H9 (cell line): ENCODE measurements around the gene ADAMTS2. TPM values are rescaled to one million over a fixed set of nuclear protein-coding genes. Genes with fewer than 3 reads are reported as not detected.

ENCODE experiments used
- DNase-seq: peaks from one replicate; pipeline ENCODE4 v3.0.0-alpha.2; 2017
- H2AFZ ChIP-seq: one replicate; pipeline ENCODE4 v1.6.1; 2013; ENCODE audit warnings: mild to moderate bottlenecking, low read length, control low read depth, moderate library complexity
- H2AK5ac ChIP-seq: 2 replicates; pipeline ENCODE4 v1.6.1; 2013; ENCODE audit warnings: low read length, control low read depth, mixed read lengths; ENCODE audit not compliant: insufficient read length
- H2BK120ac ChIP-seq: one replicate; pipeline ENCODE4 v1.6.1; 2013; ENCODE audit warnings: low read depth, mild to moderate bottlenecking, low read length, control low read depth, inconsistent platforms; ENCODE audit not compliant: poor library complexity, severe bottlenecking
- H2BK12ac ChIP-seq: 2 replicates; pipeline ENCODE4 v1.6.1; 2013; ENCODE audit warnings: low read length, control low read depth, mixed read lengths, low read depth; ENCODE audit not compliant: insufficient read length
- H2BK15ac ChIP-seq: 2 replicates; pipeline ENCODE4 v1.6.1; 2013; ENCODE audit warnings: low read depth, low read length, control low read depth
- H2BK20ac ChIP-seq: one replicate; pipeline ENCODE4 v1.6.1; 2013; ENCODE audit warnings: low read depth, mild to moderate bottlenecking, low read length, control low read depth, inconsistent platforms; ENCODE audit not compliant: poor library complexity, severe bottlenecking
- H2BK5ac ChIP-seq: 2 replicates; pipeline ENCODE4 v1.6.1; 2013; ENCODE audit warnings: low read length, control low read depth, mixed read lengths; ENCODE audit not compliant: insufficient read length
- H3K14ac ChIP-seq: 2 replicates; pipeline ENCODE4 v1.6.1; 2013; ENCODE audit warnings: low read length, control low read depth; ENCODE audit not compliant: insufficient read depth
- H3K18ac ChIP-seq: 2 replicates; pipeline ENCODE4 v1.6.1; 2013; ENCODE audit warnings: low read depth, mild to moderate bottlenecking, mixed read lengths, low read length, control low read depth; ENCODE audit not compliant: insufficient read length
- H3K23ac ChIP-seq: 2 replicates; pipeline ENCODE4 v1.6.1; 2013; ENCODE audit warnings: low read length, control low read depth, mixed read lengths, low read depth; ENCODE audit not compliant: insufficient read length
- H3K23me2 ChIP-seq: 2 replicates; pipeline ENCODE4 v1.6.1; 2013; ENCODE audit warnings: low read depth, mild to moderate bottlenecking, mixed read lengths, low read length, control low read depth; ENCODE audit not compliant: insufficient read length, poor library complexity, severe bottlenecking
- H3K27ac ChIP-seq: 2 replicates; pipeline ENCODE4 v1.5.1; 2013; ENCODE audit warnings: low read length, control low read depth, mixed read lengths, low read depth; ENCODE audit not compliant: insufficient read length
- H3K27me3 ChIP-seq: 2 replicates; pipeline ENCODE4 v1.6.1; 2013; ENCODE audit warnings: low read length, control low read depth, inconsistent platforms; ENCODE audit not compliant: insufficient read depth
- H3K4ac ChIP-seq: 2 replicates; pipeline ENCODE4 v1.6.1; 2013; ENCODE audit warnings: low read depth, mild to moderate bottlenecking, control low read depth, inconsistent platforms, low read length, moderate library complexity
- H3K4me1 ChIP-seq: 2 replicates; pipeline ENCODE4 v1.6.1; 2013; ENCODE audit warnings: low read length, control low read depth, inconsistent platforms; ENCODE audit not compliant: insufficient read depth
- H3K4me2 ChIP-seq: 2 replicates; pipeline ENCODE4 v1.6.1; 2013; ENCODE audit warnings: low read length, control low read depth, mixed read lengths; ENCODE audit not compliant: insufficient read length, insufficient read depth
- H3K56ac ChIP-seq: 2 replicates; pipeline ENCODE4 v1.6.1; 2013; ENCODE audit warnings: low read depth, mild to moderate bottlenecking, mixed read lengths, low read length, control low read depth; ENCODE audit not compliant: insufficient read length
- H3K79me1 ChIP-seq: 2 replicates; pipeline ENCODE4 v1.6.1; 2013; ENCODE audit warnings: low read depth, mild to moderate bottlenecking, moderate library complexity, low read length, control low read depth, inconsistent platforms; ENCODE audit not compliant: insufficient read depth, poor library complexity, severe bottlenecking
- H3K79me2 ChIP-seq: 2 replicates; pipeline ENCODE4 v1.6.1; 2013; ENCODE audit warnings: low read length, control low read depth, inconsistent platforms; ENCODE audit not compliant: insufficient read depth
- H3K9ac ChIP-seq: 2 replicates; pipeline ENCODE4 v1.6.1; 2013; ENCODE audit warnings: low read length, control low read depth, mixed read lengths; ENCODE audit not compliant: insufficient read length; ENCODE audit errors: extremely low read depth
- H3K9me3 ChIP-seq: one replicate; pipeline ENCODE4 v1.6.1; 2013; ENCODE audit warnings: low read depth, low read length, inconsistent platforms; ENCODE audit not compliant: control insufficient read depth
- H3T11ph ChIP-seq: one replicate; pipeline ENCODE4 v1.6.1; 2013; ENCODE audit warnings: mild to moderate bottlenecking, low read length, control low read depth, inconsistent platforms
- H4K20me1 ChIP-seq: one replicate; pipeline ENCODE4 v1.6.1; 2013; ENCODE audit not compliant: control insufficient read depth, insufficient read length, insufficient read depth
- H4K5ac ChIP-seq: 2 replicates; pipeline ENCODE4 v1.6.1; 2013; ENCODE audit warnings: low read depth, mild to moderate bottlenecking, mixed read lengths, low read length, control low read depth; ENCODE audit not compliant: insufficient read length
- H4K8ac ChIP-seq: replicated peaks from 2 replicates; pipeline ENCODE4 v1.6.1; 2013; ENCODE audit warnings: low read length, control low read depth, mixed read lengths, low read depth; ENCODE audit not compliant: insufficient read length
- H4K91ac ChIP-seq: 2 replicates; pipeline ENCODE4 v1.6.1; 2013; ENCODE audit warnings: low read depth, mild to moderate bottlenecking, moderate library complexity, mixed read lengths, low read length, control low read depth; ENCODE audit not compliant: insufficient read length
- H3K27ac Mint-ChIP-seq, 3 experiments: 2 replicates in 2 of 3; 3 replicates in 1 of 3; pipeline ENCODE4 v1.8.0; 2020 to 2021; ENCODE audit warnings: mixed read lengths in 3 of 3, mild to moderate bottlenecking in 1 of 3, moderate library complexity in 1 of 3
- H3K27me3 Mint-ChIP-seq: 2 replicates; pipeline ENCODE4 v1.8.0; 2021; ENCODE audit warnings: low read depth, mild to moderate bottlenecking, moderate library complexity, mixed read lengths
- H3K36me3 Mint-ChIP-seq, 3 experiments: 2 replicates in 2 of 3; 3 replicates in 1 of 3; pipeline ENCODE4 v1.8.0; 2020 to 2021; ENCODE audit warnings: low read depth in 3 of 3, mixed read lengths in 3 of 3; ENCODE audit not compliant: insufficient read depth in 1 of 3
- H3K4me1 Mint-ChIP-seq, 2 experiments: 2 replicates each; pipeline ENCODE4 v1.8.0; 2020; ENCODE audit warnings: mixed read lengths in 2 of 2
- H3K4me3 Mint-ChIP-seq, 2 experiments: 2 replicates in 1 of 2; 3 replicates in 1 of 2; pipeline ENCODE4 v1.8.0; 2020 to 2021; ENCODE audit warnings: mild to moderate bottlenecking in 2 of 2, mixed read lengths in 2 of 2, moderate library complexity in 1 of 2
- H3K9me3 Mint-ChIP-seq, 2 experiments: 2 replicates in 1 of 2; 3 replicates in 1 of 2; pipeline ENCODE4 v1.8.0; 2020; ENCODE audit warnings: mild to moderate bottlenecking in 2 of 2, mixed read lengths in 2 of 2, moderate library complexity in 1 of 2
- CTCF ChIP-seq: fragments of 200-600 bp; sonication (generic); conservative IDR thresholded peaks from 3 replicates; pipeline ENCODE4 v1.8.0; 2021; ENCODE audit warnings: antibody characterized with exemption, mild to moderate bottlenecking
- WGBS: extraction: QIAGEN DNeasy Blood & Tissue Kit; methylation state at CpG from one replicate; pipeline ENCODE4 v1.1.7; 2013; ENCODE audit warnings: missing lambda C conversion rate, low lambda C conversion rate, mixed read lengths; ENCODE audit not compliant: insufficient read length; ENCODE audit errors: extremely low coverage; 5-methylcytosine and 5-hydroxymethylcytosine counted together
- total RNA-seq: library from RNA; stranded (reverse); gene quantifications from 2 replicates; pipeline ENCODE4 v1.2.1, GENCODE V29; 2021

The ADAMTS2 gene
- total RNA-seq, 1 experiment from 2014 or later = 5.4 TPM

- H3K14ac ChIP-seq = no peak overlapping the region
- no peak overlapping the region for H3K18ac ChIP-seq
- H2BK12ac ChIP-seq = no peak overlapping the region
- no peak overlapping the region for H2BK5ac ChIP-seq
- Mint-ChIP-seq H3K4me3 (no peak overlapping the region), H3K4me1 (no peaks in the 10 kb centered on the region), H3K9me3 (peaks cover 6 to 19% of the 10 kb centered on the region in 2 experiments), H3K27ac (no peak overlapping the region), H3K27me3 (no peaks in the 10 kb centered on the region), H3K36me3 (peaks cover 0 to 11% (median 2%) of the 10 kb centered on the region in 3 experiments; a peak in 3 of 7 replicates)
- no peak overlapping the region for H3K56ac ChIP-seq
- no CpG with 5 or more reads among the region's 23 CpGs for WGBS
- no peak overlapping the region for H2BK15ac ChIP-seq
- no peaks in the 10 kb centered on the region for H3K9me3 ChIP-seq
- no peak overlapping the region for H2AFZ ChIP-seq
- no peak overlapping the region for H2BK20ac ChIP-seq
- H3K4ac ChIP-seq = no peak overlapping the region
- no peaks in the 10 kb centered on the region for H4K20me1 ChIP-seq
- H3K4me1 ChIP-seq = no peaks in the 10 kb centered on the region
- H3K27ac ChIP-seq = no peak overlapping the region
- no peak overlapping the region for H2AK5ac ChIP-seq
- H2BK120ac ChIP-seq = no peak overlapping the region
- H4K8ac ChIP-seq = no peak overlapping the region
- H3K9ac ChIP-seq = no peak overlapping the region
- H3K4me2 ChIP-seq = no peak overlapping the region
- no peaks in the 10 kb centered on the region for H3K23me2 ChIP-seq
- no peak overlapping the region for H4K5ac ChIP-seq
- H3K27me3 ChIP-seq = no peaks in the 10 kb centered on the region
- no peak for TF ChIP-seq CTCF
- no peak for DNase-seq
- no peak overlapping the region for H3T11ph ChIP-seq
- no peaks in the 10 kb centered on the region for H3K79me2 ChIP-seq
- H3K23ac ChIP-seq = no peak overlapping the region
- no peaks in the 10 kb centered on the region for H3K79me1 ChIP-seq
- H4K91ac ChIP-seq = no peak overlapping the region
Observed at GRCh38 chr5:179138568-179138925, 206.7 kb downstream of the ADAMTS2 start.
